ENCODE measurements around the gene SLC49A3.

Gene SLC49A3

GRCh38 chr4:706834-707598, 18.1 kb upstream of the SLC49A3 start:
- TF ChIP-seq CTCF (IDR thresholded peaks at IDR 0.05) = no peak

GRCh38 chr4:705278-706082, 16.5 kb upstream of the SLC49A3 start, which contains the start of gene PCGF3:
Gene PCGF3, plus strand, starts transcription at chr4:705832. Its CDS starts 27,849 bp downstream, at chr4:733681.
- TF ChIP-seq CTCF (IDR thresholded peaks at IDR 0.05) = no peak

GRCh38 chr4:704971-705277, 16.0 kb upstream of the SLC49A3 start:
- TF ChIP-seq CTCF (IDR thresholded peaks at IDR 0.05) = no peak

GRCh38 chr4:704198-704891, 15.4 kb upstream of the SLC49A3 start:
- TF ChIP-seq CTCF (IDR thresholded peaks at IDR 0.05) = no peak

- no peak for TF ChIP-seq CTCF (IDR thresholded peaks at IDR 0.05)
Measured at GRCh38 chr4:703336-704197, 14.6 kb upstream of the SLC49A3 start.

- no peak for TF ChIP-seq CTCF (IDR thresholded peaks at IDR 0.05)
Measured at GRCh38 chr4:702618-703048, 13.7 kb upstream of the SLC49A3 start.

Data from LNCAP (cell line).